Measurements from ENCODE around the gene MT1A. TPM values are rescaled to one million over a fixed set of nuclear protein-coding genes. Genes with fewer than 3 reads are reported as not detected.

The MT1A gene
- total and polyA plus RNA-seq, 2 of the 8 experiments (the other 6 are each of a cell fraction or from before 2014, with no cell fraction given), result not detected

DNA sequence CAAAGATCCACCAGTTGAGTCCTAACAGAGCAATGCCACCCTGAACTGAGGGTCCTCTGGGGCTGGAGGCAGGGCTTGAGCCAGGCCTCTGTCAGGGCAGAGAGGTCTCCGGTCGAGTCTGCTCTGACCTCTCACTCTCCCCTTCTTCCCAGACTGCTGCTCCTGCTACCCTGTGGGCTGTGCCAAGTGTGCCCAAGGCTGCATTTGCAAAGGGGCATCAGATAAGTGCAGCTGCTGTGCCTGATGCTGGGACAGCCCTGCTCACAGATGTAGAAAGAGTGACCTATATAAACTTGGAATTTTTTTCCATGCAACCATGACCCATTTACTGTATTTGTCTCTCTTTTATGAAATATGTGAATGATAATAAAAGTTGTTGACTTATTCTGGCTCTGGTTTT lies 10.8 kb downstream of the MT1A start:
- peaks cover 2 to 4% of the 10 kb centered on the region in 2 experiments for H4K20me1 ChIP-seq (replicated peaks in 1 of 2; ENCODE audit: control insufficient read depth in 1 of 2, insufficient read depth in 2 of 2, low read length in 2 of 2)
- H2BK20ac ChIP-seq (ENCODE audit: low read length), result no peak overlapping the region
- H2BK5ac ChIP-seq (ENCODE audit: low read depth, low read length), result no peak overlapping the region
- no peaks in the 10 kb centered on the region for H3K36me3 ChIP-seq (ENCODE audit: control insufficient read depth in 2 of 4, insufficient read depth in 4 of 4, low read length in 3 of 4)
- H3K14ac ChIP-seq (ENCODE audit: insufficient read length), result no peak overlapping the region
- no peak overlapping the region for H4K5ac ChIP-seq (ENCODE audit: insufficient read length, low read depth, low read length)
- no peaks in the 10 kb centered on the region for H3K9me3 ChIP-seq (ENCODE audit: insufficient read depth in 2 of 2, low read depth in 1 of 2, low read length in 1 of 2)
- H2AFZ ChIP-seq (ENCODE audit: low read length), result no peak overlapping the region
- H3K27me3 ChIP-seq (replicated peaks in 1 of 4; ENCODE audit: control insufficient read depth in 3 of 4, extremely low read depth in 1 of 4, insufficient read depth in 3 of 4, low read length in 3 of 4), result peaks cover 43 to 76% (median 67%) of the 10 kb centered on the region in 4 experiments
- no peaks in the 10 kb centered on the region for H3K79me2 ChIP-seq (ENCODE audit: control insufficient read depth in 1 of 2, insufficient read depth in 2 of 2, low read length in 2 of 2)
- no peak overlapping the region for H3K4ac ChIP-seq (replicated peaks; ENCODE audit: insufficient read length, low read depth, low read length)
- no peak overlapping the region for H2BK15ac ChIP-seq (ENCODE audit: low read length)
- H3K56ac ChIP-seq (replicated peaks; ENCODE audit: insufficient read length, low read depth, low read length), result no peak overlapping the region
- H3K27ac ChIP-seq (ENCODE audit: low read depth, low read length), result no peak overlapping the region
- DNase-seq (ENCODE audit: low read depth in 1 of 2, low spot score in 2 of 2), result no peak
- POLR2A ChIA-PET (ENCODE audit: partially characterized antibody), result interaction anchor here (1.2 to 1.3 kb wide), 2 partner anchors 14 to 18 kb away, joined by 3 to 5 read pairs; no protein-coding TSS in a partner anchor
- no peak for TF ChIP-seq CHD1 (IDR thresholded peaks at IDR 0.05; ENCODE audit: low read depth, low read length)
- TF ChIP-seq ZNF274 (IDR thresholded peaks at IDR 0.05; ENCODE audit: borderline replicate concordance, extremely low read depth, low read length), result no peak
- no peak for TF ChIP-seq KDM4A (IDR thresholded peaks at IDR 0.05; ENCODE audit: low read depth, low read length, severe bottlenecking)
- TF ChIP-seq RBBP5 (IDR thresholded peaks at IDR 0.05; ENCODE audit: borderline replicate concordance, low read depth, low read length), result no peak
- TF ChIP-seq, protein P1, sequence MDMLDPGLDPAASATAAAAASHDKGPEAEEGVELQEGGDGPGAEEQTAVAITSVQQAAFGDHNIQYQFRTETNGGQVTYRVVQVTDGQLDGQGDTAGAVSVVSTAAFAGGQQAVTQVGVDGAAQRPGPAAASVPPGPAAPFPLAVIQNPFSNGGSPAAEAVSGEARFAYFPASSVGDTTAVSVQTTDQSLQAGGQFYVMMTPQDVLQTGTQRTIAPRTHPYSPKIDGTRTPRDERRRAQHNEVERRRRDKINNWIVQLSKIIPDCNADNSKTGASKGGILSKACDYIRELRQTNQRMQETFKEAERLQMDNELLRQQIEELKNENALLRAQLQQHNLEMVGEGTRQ (IDR thresholded peaks at IDR 0.05; ENCODE audit: low read length), result no peak
- no peak for TF ChIP-seq RNF2 (IDR thresholded peaks at IDR 0.05; ENCODE audit: borderline replicate concordance, low read depth, low read length, missing control alignments, poor library complexity, severe bottlenecking)
- TF ChIP-seq MAFK (IDR thresholded peaks at IDR 0.05; ENCODE audit: low read depth, low read length), result no peak
- TF ChIP-seq SP2 (IDR thresholded peaks at IDR 0.05; ENCODE audit: low read length), result no peak
- no peak for TF ChIP-seq KDM1A (IDR thresholded peaks at IDR 0.05; ENCODE audit: borderline replicate concordance, low read length)
- TF ChIP-seq, protein P2, sequence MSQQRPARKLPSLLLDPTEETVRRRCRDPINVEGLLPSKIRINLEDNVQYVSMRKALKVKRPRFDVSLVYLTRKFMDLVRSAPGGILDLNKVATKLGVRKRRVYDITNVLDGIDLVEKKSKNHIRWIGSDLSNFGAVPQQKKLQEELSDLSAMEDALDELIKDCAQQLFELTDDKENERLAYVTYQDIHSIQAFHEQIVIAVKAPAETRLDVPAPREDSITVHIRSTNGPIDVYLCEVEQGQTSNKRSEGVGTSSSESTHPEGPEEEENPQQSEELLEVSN (IDR thresholded peaks at IDR 0.05), result no peak
- H3K9ac ChIP-seq (replicated peaks in 1 of 4; ENCODE audit: extremely low read depth in 1 of 4, low read depth in 3 of 4, low read length in 3 of 4), result no peak overlapping the region
- H3K79me1 ChIP-seq (ENCODE audit: low read depth, low read length), result no peaks in the 10 kb centered on the region
- H3K4me3 ChIP-seq (ENCODE audit: extremely low read depth in 1 of 4, insufficient read depth in 2 of 4, low read depth in 3 of 4, low read length in 4 of 4), result no peak overlapping the region
- H2AK5ac ChIP-seq (ENCODE audit: low read depth, low read length), result no peak overlapping the region
- no peak overlapping the region for H2BK12ac ChIP-seq (ENCODE audit: low read depth, low read length)
- peaks cover 0 to 7% (median 4%) of the 10 kb centered on the region in 4 experiments; a peak in 2 of 7 replicates for H3K4me1 ChIP-seq (replicated peaks in 1 of 4; ENCODE audit: control insufficient read depth in 3 of 4, insufficient read depth in 4 of 4, low read length in 3 of 4)
- H3K23ac ChIP-seq (ENCODE audit: insufficient read length), result no peak overlapping the region
- H2BK120ac ChIP-seq (replicated peaks; ENCODE audit: low read depth, low read length), result no peak overlapping the region
- CTCF ChIA-PET (ENCODE audit: partially characterized antibody), result interaction anchor here (0.8 to 1.8 kb wide), 3 partner anchors 16 to 54 kb away, joined by 3 to 5 read pairs (median 4); no protein-coding TSS in a partner anchor
- H3K18ac ChIP-seq (ENCODE audit: extremely low read depth, low read length), result no peak overlapping the region
- H4K91ac ChIP-seq (replicated peaks; ENCODE audit: insufficient read length, low read length), result no peak overlapping the region
- no peak overlapping the region for H3K4me2 ChIP-seq (ENCODE audit: insufficient read depth in 1 of 2, low read depth in 2 of 2, low read length in 2 of 2)
- H3K23me2 ChIP-seq (ENCODE audit: low read depth, low read length), result no peaks in the 10 kb centered on the region; the same call in 1 of the 2 replicates
- H4K8ac ChIP-seq (ENCODE audit: extremely low read depth, insufficient read depth, low read length), result no peak overlapping the region
- no peak for FAIRE-seq
- 83% methylated on average over 2 of the region's 2 CpGs; no CpG with 5 or more reads in 1 of the 2 experiments for WGBS, 2 experiments (ENCODE audit: extremely low coverage in 1 of 2, insufficient coverage in 1 of 2, insufficient read length in 1 of 2, insufficient replicate concordance in 2 of 2, low coverage in 1 of 2, low lambda C conversion rate in 2 of 2, missing lambda C conversion rate in 1 of 2)

Measured in H1 (cell line).